ENCODE data around the gene CYB5A.
"Not testable (repeated sequence)": the region's sequence is repeated elsewhere in the genome, so short reads cannot be mapped to it uniquely, and the experiment has no call there.

The CYB5A gene

DNA sequence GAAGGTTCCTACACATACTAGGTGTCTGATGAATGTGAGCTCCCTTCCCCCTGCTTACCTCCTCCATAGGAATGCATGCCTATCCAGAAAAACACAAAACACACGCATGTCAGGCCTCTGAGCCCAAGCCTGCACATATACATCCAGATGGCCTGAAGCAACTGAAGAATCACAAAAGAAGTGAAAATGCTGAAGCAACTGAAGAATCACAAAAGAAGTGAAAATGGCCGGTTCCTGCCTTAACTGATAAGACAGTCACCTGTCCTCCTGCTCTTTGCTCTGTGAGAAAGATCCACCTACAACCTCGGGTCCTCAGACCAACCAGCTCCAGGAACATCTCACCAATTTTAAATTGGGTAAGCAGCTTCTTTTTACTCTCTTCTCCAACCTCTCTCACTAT, 1.2 kb upstream of the CYB5A start:
- not testable (repeated sequence) for DNase-seq

DNA sequence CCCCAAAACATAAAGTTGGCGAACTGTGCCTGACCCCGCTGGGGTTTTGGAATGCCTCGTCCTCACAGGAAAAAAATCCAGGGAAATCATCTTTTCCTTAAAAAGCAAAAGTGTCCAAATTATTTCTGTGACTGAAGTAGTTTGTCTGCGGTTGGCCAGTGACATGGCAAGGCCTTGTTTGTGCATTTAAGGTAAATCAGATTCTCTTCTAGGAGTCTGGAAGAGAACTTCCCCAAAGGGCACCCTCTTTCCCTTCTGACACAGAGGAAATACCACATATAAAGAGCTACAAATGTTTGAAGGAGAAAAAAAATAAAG, 737 bp upstream of the CYB5A start:
- DNase-seq: no peak

DNA sequence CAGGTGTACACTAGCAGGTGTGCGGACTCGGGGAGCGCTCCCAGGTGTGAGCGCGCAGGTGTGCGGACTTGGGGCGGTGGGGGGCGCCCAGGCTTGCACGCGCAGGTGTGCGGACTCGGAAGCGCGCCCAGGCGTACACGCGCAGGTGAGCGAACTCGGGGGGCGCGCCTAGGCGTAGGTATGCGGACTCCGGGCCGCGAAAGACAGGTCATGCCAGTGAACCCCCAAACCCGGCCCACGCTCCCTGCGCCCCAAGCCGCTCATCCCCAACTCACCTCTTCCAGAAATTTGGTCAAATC, 342 bp downstream of the CYB5A start:
- DNase-seq: no peak

DNA sequence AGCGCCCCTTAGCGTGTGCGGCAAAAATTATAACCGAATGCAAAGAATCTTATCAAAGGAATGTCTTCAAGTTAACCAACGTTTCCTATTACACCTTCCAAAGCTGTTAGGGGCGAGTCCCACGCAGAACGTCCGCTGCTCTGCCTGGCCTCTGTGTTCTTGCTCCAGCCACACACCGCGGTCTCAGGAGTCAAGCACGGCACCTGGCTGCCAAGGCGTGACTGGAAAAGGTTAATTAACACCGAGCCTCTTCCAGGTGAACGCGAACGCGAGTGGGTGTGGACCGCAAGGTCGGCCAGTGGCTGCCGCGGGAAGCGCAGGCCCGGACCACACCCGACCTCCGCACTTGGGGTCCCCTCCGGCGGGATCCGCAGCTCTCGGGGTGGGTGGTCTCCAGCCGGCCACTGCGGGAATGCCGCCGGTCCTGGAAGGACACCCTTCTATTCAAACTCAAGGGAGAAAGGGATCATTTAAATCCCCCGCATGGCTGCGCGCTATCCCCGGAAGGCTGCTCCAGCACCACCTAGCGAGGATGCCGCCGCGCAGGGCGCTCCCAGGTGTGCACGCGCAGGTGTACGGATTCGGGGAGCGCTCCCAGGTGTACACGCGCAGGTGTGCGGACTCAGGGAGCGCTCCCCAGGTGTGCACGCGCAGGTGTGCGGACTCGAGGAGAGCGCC, 830 bp downstream of the CYB5A start:
- DNase-seq: no peak

DNA sequence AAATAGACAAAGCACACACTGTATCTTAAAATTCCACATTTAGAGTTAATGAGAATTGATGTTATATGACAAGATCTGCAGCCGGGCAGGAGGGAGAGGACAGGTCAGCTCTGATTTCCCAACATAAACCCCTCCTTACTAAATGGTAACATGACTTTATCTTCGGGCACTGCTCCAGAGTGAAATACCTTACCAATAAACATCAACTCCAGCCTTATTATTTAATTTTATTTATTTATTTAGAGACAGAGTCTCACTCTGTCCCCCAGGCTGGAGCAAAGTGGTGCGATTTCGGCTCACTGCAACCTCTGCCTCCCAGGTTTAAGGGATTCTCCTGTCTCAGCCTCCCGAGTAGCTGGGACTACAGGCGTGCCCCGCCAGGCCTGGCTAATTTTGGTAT, 1.7 kb downstream of the CYB5A start:
- no peak for DNase-seq

DNA sequence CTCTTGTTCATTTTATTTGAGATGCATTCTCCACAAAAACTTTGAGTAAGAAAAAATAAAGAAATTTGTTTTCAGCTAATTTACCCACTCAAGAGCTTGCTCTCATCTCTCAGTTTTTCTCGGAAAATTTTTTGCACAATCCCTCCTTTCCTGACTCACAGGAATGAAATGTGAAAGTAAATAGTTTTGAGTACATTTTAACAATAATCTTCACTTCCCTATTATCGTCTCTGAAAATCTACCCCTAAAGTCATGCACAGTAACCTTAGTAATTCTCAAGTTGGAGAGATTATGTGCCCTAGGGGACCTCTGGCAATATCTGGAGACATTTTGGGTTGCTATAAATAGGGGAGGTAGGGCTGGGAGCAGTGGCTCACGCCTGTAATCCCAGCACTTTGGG, 2.6 kb downstream of the CYB5A start:
- DNase-seq: no peak

DNA sequence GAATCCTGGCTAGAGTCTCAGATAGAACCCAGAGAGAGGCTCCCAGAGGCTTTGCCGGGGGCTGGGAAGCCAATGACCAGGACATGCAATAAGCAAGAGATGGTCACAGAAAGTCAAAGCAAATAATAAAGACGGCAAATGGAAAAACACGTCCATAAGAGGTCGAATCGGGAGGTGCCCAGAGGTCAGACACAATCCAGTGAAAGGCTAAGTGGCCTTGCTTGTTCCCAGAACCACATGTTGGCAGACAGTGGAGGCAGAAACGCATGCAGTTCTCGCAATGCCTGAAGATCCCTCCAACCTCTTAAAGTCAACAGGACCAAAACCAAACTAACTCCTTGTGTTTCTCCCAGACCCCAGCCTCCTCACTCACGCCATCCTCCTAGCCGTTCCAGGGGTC, 3.0 kb downstream of the CYB5A start:
- no peak for DNase-seq

DNA sequence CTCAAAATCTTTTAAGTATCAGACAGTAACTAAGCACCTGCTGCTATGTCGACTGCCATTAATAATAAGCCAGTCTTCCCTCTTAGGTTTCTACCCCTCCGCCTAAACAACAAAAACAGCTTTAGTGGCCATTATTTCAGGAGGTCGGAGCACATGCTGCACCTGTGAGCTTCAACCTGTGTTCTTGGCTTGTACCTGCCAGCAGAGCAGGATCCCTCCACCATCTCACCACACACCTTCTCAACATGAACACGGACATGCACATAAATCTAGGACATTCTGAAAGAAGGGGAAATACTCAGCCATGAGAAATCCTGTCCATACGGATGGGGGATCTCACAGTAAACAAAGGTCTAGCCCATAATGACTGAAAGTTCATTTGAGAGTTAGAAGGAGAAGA, 3.7 kb downstream of the CYB5A start:
- DNase-seq: no peak

DNA sequence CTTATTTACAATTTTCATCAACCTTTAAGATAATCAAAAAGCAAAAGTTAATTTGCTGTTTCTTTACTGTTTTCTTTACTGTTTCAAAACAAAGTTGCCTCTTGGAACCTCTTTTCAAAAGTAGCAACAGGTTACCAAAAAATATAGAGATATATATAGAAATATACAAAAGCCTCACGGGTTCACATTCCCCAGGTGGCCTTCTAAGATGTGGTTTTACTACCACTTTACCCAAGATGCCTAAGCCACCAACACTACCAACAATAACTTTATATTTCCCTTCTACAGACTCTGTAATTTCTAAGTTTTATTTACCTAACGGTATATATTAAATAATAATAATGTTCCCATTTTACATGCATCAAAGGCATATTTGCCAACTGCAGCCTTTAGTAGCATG, 4.9 kb downstream of the CYB5A start:
- DNase-seq: no peak

DNA sequence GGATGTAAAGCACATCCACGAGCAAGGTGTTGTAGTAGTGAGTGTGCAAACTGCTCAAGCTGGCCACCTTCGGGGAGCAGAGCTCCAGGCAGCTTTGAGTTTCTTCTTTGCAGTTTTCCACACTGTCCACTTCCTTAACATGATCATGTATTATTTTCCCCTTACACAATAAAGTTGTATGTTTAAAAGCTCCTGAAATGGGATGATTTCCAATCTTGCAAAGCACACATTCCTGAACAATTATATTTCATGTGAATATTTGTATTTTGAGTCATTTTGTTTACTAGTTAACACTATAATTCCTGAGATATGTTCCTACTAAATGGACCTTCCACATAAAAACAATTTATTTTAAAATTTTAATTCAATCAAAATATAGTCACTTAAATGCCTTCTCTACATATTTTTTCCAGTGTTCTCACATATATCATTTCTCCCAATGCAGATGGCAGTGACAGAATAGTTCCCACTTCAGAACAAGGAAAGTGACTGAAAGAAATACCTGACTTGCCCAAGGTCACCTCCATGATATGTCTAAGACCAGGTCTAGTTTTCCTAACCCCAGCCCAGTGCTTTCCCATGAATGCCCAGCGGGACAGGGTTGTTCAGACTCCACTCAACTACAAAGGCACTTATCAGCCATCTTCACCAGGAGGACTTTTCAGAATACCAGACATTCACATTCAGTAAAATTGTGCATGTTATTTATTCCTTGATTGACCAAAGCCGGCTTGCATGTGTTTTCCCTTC, 5.5 kb downstream of the CYB5A start:
- DNase-seq: no peak

DNA sequence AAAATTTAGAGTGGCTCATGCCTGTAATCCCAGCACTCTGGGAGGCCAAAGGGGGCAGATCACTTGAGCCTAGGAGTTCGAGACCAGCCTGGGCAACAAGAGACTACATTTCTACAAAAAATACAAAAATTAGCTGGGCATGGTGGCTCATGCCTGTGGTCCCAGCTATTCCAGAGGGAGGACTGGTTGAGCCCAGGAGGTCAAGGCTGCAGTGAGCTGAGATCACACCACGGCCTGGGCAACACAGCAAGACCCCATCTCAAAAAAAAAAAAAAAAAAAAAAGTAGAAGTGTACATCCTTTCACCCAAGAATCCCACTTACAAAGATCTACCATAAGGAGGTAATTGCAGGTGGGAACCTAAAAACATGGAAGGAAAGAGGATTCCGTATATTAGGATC, 6.2 kb downstream of the CYB5A start:
- DNase-seq: not testable (repeated sequence)

DNA sequence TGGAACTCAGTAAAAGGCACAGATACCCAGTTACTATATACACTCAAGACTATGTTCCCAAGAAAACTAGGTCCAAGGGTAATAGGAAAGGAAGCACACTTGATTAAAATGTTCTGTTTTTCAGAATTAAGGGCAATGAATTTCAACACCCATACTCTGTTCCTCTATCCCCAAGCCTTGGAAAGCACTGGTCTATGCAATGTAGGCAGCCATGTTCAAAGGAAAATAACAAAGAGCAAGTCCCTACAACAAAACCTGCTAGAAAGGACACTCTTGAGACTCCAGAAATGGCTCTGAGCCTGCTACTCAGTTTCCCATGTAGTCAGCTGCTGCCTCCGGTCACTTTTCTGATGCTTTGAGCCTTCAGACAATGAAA, 6.8 kb downstream of the CYB5A start:
- DNase-seq: no peak

DNA sequence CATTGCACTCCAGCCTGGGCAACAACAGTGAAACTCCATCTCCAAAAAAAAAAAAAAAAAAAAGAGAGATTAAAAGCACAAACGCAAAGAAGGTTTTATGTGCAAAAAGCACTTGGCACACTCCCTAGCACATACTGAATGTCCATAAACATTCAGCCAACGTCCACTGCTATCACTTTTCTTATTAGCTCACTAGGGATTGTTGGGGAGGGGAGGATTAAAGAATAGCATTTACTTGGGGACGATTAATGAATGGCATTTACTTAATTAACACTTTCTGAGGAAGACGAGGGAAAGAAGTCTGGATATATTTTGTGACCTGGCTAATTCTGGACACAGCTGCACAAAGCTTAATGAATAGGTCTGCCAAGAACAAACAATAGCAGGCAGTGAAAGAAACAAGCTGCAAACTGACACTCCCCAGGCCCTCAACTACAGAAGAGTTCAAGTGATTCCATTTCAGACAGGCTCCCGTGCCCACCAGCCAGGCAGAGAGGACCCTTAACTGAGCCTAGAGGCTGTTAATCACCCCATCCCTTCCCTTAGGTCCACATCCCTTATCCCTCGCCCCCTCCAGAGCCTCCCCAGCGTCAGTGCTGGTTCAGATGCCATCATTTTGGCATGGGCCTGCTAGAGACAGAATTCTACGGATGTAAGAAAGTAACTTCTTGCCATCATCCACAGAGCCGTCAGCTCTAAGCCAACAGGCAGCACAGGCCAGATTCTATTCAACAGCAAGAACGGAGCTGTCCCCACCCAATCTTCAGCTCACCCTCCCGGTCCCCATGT, 7.4 kb downstream of the CYB5A start:
- DNase-seq: no peak

DNA sequence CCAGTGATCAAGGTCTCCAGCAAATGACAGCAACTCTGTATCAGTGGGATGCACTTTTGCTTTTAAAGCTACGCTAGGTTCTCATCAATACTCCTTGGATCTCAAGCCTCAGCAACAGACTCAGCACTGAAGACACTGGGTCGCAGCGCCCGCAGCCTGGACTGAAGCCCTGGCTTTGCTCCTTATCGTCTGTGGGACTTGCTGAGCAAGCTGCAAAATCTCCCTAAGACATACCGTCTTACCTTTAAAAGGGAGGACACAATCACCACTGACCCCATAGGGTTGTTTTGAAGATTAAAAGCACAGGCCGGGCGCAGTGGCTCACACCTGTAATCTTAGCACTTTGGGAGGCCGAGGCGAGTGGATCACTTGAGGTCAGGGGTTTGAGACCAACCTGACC, 8.1 kb downstream of the CYB5A start:
- no peak for DNase-seq

DNA sequence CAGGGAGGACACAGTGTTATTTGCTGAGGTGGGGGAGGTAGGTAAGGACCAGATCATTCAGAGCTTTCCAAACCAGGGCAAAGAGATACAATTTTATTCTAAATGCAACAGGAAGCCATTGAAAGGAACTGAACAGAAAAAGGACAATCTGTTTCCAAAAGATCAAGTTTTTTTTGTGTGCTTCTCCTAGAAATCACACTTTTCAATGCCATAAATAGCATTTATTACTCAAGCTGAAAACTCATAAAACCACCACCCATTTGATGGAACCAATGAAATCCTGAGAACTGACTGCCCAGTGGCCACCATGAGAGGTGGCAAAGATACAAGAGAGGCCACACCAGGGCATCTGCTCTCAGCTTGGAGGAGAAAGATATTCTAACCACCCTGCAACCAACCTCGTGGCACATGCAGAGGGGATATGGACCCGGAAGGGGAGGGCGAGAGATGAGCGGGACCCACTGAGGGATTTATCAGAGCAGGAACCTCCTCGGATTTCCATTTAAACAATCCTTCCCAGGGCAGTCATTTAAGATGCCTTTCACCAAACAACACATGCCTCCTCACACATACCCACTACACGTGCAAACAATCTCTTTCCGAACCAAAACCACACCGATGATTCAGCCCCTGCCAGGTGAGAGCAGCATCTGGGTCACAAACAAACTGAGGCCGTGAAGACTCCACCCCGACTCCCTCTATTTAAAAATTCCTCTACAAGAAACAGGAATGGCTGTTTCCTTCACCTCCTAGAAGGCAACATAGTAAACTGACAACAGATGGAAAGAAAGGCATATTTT, 8.8 kb downstream of the CYB5A start:
- DNase-seq: no peak

DNA sequence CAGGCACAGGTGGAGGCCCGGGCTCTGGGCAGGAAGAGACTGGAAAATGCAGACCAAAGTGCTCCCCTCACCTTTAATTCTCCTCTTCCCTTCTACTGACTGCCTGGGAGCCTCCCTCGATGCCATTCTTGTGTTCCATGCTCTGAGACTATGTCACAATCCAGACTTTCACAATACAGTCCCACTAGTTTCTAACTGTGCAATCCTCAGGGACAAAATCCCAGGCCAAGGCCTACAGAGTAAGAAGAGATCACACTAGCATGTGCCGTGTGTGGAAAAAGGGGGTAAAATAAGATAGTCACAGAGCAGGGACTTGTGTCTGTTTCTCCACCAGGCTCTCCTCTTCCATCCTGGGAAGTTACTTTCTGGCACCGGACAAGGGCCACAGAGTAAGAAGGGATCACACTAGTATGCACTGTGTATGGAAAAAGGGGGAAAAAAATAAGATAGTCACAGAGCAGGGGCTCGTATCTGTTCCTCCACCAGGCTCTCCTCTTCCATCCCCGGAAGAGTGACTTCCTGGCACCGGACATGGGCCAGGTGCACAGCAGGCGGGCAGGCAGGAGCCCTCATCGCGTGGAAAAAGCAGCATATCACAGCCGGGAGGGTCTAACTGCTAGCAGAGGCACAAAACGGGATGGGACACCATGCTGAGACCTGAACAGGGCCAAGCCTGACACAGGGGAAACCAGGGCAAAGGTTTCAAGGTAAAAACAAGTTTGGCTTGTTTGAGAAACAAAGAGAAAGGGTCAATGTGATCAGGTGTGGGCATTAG, 9.6 kb downstream of the CYB5A start:
- no peak for DNase-seq

DNA sequence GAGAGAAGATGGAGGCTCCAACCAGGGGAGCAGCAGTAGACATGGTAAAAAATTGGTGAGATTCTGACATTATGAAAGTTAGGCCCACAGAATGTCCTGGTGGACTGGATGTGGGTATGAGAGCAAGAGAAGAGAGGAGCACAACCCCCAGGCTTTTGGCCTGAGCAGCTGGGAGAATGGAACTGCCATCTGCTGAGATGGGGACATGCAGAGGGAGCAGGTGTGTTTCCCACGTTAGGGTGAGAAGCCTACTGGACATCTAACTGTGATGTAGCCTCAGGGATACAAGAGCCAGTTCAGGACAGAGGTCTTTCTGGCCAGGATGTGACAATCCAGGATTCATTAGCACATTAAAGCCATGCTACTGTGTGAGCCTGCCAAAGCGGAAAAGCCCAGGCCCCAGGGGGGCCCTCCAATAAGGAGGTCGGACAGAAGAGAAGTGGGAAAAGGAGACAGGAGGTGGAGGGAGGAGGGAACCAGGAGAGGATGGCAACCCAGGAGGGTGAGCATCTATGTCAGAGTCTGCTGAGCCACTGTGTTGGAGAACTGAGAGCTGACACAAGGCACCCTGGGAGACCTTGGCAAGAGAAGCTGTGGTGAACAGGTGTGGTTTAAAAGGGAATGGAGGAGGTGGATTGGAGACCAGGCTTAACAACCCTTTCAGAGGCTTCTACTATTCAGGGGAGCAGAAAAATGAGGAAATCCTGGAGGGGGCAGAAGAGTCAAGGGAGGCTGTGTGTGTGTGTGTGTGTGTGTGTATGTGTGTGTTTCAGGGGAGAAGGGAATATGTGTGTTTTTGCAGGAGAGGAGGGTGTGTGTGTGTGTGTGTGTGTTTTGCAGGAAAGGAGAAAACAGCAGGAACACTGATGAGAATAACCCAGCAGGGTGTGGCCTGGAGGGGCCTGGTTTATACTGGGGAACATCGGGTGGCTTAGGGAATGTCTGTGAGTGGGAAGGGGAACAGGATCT, 10.5 kb downstream of the CYB5A start:
- DNase-seq: no peak

DNA sequence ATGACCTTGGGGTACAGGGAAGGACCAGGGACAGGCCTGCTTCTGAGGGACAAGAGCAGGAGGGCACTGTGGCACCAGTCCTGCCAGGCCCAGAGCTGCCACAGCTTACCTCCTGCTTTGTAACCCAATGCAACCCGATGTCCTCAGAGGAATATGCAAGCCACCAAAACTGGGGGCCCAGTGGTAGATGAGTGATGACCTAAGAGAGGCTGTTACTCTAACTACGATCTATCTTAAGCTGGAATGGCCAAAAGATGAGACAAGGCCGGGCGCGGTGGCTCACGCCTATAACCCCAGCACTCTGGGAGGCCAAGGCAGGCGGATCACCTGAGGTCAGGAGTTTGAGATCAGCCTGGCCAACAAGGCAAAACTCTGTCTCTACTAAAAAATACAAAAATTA, 12.8 kb downstream of the CYB5A start:
- no peak for DNase-seq

DNA sequence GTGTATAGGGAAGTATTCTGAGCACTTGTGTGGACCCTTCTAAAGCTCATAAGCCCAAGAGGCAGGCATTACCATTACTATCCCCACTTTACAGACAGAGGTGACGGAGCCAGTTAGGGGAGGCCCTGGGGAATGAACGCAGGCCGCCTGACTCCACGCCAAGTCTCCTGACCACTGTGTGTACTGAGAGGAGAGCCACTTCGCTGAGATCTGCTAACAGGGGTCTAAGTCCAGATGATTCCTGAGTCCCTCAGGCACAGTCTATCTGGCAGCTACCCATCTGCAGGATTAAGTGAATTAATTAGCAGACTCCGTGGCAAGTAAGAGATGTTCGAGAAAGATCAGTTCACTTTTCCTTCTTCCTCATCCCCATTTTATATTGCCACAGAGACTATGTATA, 13.7 kb downstream of the CYB5A start:
- no peak for DNase-seq

DNA sequence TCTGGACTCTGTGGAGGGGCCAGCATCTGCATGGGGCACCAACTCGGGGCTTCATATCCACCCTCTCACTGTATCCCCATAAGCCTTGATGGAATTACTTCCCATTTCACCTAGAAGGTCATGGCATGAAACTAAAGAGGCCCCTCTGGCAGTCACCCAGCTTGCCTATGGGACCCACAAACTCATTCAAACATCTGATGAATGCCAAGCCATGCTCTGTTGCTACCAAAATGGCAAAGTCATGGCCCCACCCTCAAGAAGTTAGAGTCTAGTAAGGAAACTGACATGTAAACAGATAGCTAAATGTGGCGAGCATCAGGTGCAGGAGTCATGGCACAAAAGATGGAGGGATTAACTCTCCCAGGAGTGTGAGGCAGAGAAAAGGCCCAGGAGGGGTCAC, 14.5 kb downstream of the CYB5A start:
- DNase-seq: no peak

DNA sequence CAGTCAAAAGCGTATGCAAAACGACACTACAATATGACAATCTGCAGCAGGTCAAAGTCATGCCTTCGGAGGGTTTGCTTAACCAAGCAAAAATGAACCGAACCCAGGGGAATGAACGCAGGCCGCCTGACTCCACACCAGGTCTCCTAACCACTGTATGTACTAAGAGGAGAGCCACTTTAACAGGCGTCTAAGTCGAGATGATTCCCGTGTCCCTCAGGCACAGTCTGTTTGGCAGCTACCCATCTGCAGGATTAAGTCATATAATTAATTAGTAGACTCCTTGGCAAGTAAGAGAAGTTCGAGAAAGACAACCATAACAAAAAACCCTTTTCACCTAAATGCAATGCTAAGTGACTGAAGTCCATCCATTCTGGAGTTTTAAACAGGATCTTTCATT, 15.2 kb downstream of the CYB5A start:
- no peak for DNase-seq

DNA sequence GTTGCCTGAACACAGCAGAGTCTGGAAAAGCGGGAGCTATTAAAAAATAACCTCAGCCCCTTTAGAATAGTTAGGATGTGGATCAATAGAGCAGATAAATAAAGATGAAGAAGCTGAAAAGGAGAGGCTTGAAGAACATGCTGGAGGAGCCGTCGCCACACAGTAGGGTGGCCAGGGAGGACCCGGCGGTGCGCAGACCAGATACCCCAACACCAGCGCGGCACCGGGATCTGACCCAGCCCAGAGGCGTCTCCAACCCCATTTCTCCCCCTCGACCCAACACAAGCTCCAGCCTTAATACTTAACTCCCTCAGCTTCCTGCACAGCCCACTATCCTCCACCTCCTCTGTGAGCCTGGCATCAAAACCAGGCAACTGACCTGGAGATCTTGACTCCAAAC, 16.0 kb downstream of the CYB5A start:
- DNase-seq: no peak

All from OCI-M1 (cell line).